Activated T-cell treated with anti-CD3 and anti-CD28 coated beads, Interleukin-2, amount 50 U/mL, for 4 hours (primary cell): ENCODE measurements around the gene SLC5A10. TPM values are rescaled to one million over a fixed set of nuclear protein-coding genes. Genes with fewer than 3 reads are reported as not detected.
"Not testable (repeated sequence)": the region's sequence is repeated elsewhere in the genome, so short reads cannot be mapped to it uniquely, and the experiment has no call there.

Experiments used
- ATAC-seq, 2 donors: fragments of 200-7000 bp; cut with Tn5 transposase; one replicate each; pipeline ENCODE4 v1.10.0; 2021
- DNase-seq: peaks from one replicate; pipeline ENCODE4 v3.0.0-alpha.2; 2020
- H3K27me3 Mint-ChIP-seq: one replicate; pipeline ENCODE4 v1.8.0; 2021; ENCODE audit warnings: low read depth, mixed read lengths
- H3K36me3 Mint-ChIP-seq: one replicate; pipeline ENCODE4 v1.8.0; 2022; ENCODE audit warnings: mixed read lengths; ENCODE audit not compliant: insufficient read depth
- H3K4me1 Mint-ChIP-seq: one replicate; pipeline ENCODE4 v1.8.0; 2021; ENCODE audit warnings: low read depth, mixed read lengths
- H3K4me3 Mint-ChIP-seq: one replicate; pipeline ENCODE4 v1.8.0; 2021; ENCODE audit warnings: mild to moderate bottlenecking, moderate library complexity, mixed read lengths
- H3K9me3 Mint-ChIP-seq: one replicate; pipeline ENCODE4 v1.8.0; 2021; ENCODE audit warnings: mixed read lengths
- total RNA-seq, 3 donors: library from RNA; stranded (reverse); gene quantifications; one replicate each; pipeline ENCODE4 v1.2.1, GENCODE V29; 2021

SLC5A10 gene
- total RNA-seq, 3 donors from 2014 or later, result not detected

DNA sequence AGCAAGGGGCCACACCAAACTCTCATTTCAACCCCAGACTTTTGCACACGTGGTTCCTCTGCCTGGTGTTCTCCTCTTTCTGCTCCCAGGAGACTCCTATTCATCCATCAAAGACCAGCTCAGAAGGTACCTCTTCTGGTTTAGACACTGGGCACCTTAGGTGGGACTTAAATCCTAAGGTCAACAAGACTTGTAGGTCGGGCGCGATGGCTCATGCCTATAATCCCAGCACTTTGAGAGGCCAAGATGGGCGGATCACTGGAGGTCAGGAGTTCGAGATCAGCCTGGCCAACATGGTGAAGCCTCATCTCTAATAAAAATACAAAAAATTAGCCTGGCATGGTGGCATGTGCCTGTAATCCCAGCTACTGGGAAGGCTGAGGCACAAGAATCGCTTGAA, 95.5 kb downstream of the SLC5A10 start:
- DNase-seq, H3K9me3 Mint-ChIP-seq, ATAC-seq, H3K27me3 Mint-ChIP-seq, H3K4me3 Mint-ChIP-seq, H3K4me1 Mint-ChIP-seq, H3K36me3 Mint-ChIP-seq: not testable (repeated sequence)

DNA sequence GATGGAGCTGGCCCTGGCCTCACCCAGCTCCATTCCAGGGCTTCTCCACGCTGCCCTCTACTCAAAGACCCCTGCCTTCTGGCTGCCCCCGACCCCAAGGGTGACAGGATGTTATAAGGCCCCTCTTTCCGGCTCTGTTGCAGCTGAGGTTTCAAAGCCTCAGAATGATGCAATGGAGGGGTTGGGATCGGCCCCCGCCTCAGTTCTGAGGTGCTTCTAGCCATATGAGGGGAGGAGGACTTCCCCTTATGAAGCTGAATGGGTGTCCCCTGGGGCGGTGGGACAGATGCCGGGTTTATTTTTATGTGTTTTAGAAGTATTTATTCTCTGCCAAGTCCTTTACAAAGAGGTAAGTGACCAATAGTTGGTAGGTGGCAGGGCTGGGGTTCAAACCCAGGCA, 96.9 kb downstream of the SLC5A10 start:
- H3K4me3 Mint-ChIP-seq, ATAC-seq, DNase-seq, H3K36me3 Mint-ChIP-seq, H3K4me1 Mint-ChIP-seq, H3K9me3 Mint-ChIP-seq, H3K27me3 Mint-ChIP-seq: not testable (repeated sequence)

- not testable (repeated sequence) for H3K27me3 Mint-ChIP-seq, H3K4me3 Mint-ChIP-seq, H3K36me3 Mint-ChIP-seq, DNase-seq, H3K4me1 Mint-ChIP-seq, H3K9me3 Mint-ChIP-seq
- peak; percentile 85 to 91 for ATAC-seq
These were observed 103.5 kb downstream of the SLC5A10 start for GRCh38 chr17:19055447-19055846.

GRCh38 chr17:19062009-19062717, 110.2 kb downstream of the SLC5A10 start:
- not testable (repeated sequence) for H3K9me3 Mint-ChIP-seq, H3K36me3 Mint-ChIP-seq, H3K4me1 Mint-ChIP-seq, H3K4me3 Mint-ChIP-seq, H3K27me3 Mint-ChIP-seq
- ATAC-seq (peak in 1 of 2 donors; percentile 58), DNase-seq (peak; percentile 74)

GRCh38 chr17:19062718-19063325, 110.9 kb downstream of the SLC5A10 start:
- not testable (repeated sequence) for H3K27me3 Mint-ChIP-seq, H3K4me3 Mint-ChIP-seq, H3K36me3 Mint-ChIP-seq, H3K9me3 Mint-ChIP-seq, DNase-seq, H3K4me1 Mint-ChIP-seq
- ATAC-seq, result peak; percentile 78 to 86

GRCh38 chr17:19063326-19063956, 111.5 kb downstream of the SLC5A10 start:
- ATAC-seq, result peak; percentile 44 to 61
- peak overlapping the region; percentile 69 for H3K4me3 Mint-ChIP-seq
- H3K9me3 Mint-ChIP-seq, H3K36me3 Mint-ChIP-seq, H3K27me3 Mint-ChIP-seq, H3K4me1 Mint-ChIP-seq: not testable (repeated sequence)
- peak; percentile 64 for DNase-seq

DNA sequence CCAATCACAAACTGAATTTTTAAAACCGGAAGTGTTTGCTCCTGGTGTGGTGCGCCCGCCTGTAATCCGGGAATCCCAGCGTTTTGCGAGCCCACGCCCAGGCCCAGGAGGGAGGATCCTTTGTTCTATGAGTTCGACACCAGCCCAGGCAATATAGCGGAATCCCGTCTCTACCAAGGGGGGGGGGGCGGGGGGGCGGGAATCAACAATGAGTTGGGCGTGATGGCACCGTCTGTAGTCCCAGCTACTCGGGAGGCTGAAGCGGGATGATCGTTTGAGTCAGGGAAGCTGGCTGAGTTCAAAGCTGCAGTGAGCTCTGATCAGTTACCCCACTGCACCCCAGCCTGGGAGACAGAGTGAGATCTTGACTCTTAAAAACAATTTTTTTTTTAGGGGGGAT, 112.4 kb downstream of the SLC5A10 start:
- ATAC-seq, H3K27me3 Mint-ChIP-seq, DNase-seq, H3K36me3 Mint-ChIP-seq, H3K4me1 Mint-ChIP-seq, H3K9me3 Mint-ChIP-seq: not testable (repeated sequence)
- H3K4me3 Mint-ChIP-seq, result peak overlapping the region; percentile 42

- not testable (repeated sequence) for DNase-seq, H3K9me3 Mint-ChIP-seq, H3K36me3 Mint-ChIP-seq, H3K4me3 Mint-ChIP-seq, H3K27me3 Mint-ChIP-seq, H3K4me1 Mint-ChIP-seq
- peak; percentile 97 to 98 for ATAC-seq
These were observed 118.6 kb downstream of the SLC5A10 start for GRCh38 chr17:19070318-19071168.

Other genes with a start within 250 kb of the SLC5A10 start
- under 1 TPM; 0.13 to 0.16 (median 0.16) TPM for gene FBXW10, start 208.1 kb upstream of the SLC5A10 start, total RNA-seq
- gene TVP23B, start 171.0 kb upstream of the SLC5A10 start, total RNA-seq, result 10 to 100 TPM; 36.2 to 42.9 (median 42.0) TPM
- gene PRPSAP2, start 94.0 kb upstream of the SLC5A10 start, total RNA-seq, result 10 to 100 TPM; 41.6 to 50.4 (median 47.5) TPM
- 10 to 100 TPM; 27.0 to 31.9 (median 31.9) TPM for gene FAM83G, start 52.6 kb downstream of the SLC5A10 start, total RNA-seq
- 1 to 10 TPM; 5.7 to 6.8 (median 6.0) TPM for gene GRAP, start 94.8 kb downstream of the SLC5A10 start, total RNA-seq
- 1 to 10 TPM; 1.4 to 2.5 (median 2.0) TPM for gene GRAPL, start 175.4 kb downstream of the SLC5A10 start, total RNA-seq